AG10803 (cell line): ENCODE data around the gene CSE1L.

ENCODE experiments used
- DNase-seq: peaks from one replicate; pipeline ENCODE4 v3.0.0; 2010; ENCODE audit warnings: low read depth
- H3K4me3 ChIP-seq: 2 replicates; pipeline ENCODE4 v1.5.1; 2011; ENCODE audit warnings: mild to moderate bottlenecking, low read length, control low read depth
- TF ChIP-seq, protein P1 (sequence below): conservative IDR thresholded peaks from 2 replicates; pipeline ENCODE4 v1.5.1; 2011; ENCODE audit warnings: mild to moderate bottlenecking, low read length, control low read depth, inconsistent platforms

CSE1L gene, protein sequence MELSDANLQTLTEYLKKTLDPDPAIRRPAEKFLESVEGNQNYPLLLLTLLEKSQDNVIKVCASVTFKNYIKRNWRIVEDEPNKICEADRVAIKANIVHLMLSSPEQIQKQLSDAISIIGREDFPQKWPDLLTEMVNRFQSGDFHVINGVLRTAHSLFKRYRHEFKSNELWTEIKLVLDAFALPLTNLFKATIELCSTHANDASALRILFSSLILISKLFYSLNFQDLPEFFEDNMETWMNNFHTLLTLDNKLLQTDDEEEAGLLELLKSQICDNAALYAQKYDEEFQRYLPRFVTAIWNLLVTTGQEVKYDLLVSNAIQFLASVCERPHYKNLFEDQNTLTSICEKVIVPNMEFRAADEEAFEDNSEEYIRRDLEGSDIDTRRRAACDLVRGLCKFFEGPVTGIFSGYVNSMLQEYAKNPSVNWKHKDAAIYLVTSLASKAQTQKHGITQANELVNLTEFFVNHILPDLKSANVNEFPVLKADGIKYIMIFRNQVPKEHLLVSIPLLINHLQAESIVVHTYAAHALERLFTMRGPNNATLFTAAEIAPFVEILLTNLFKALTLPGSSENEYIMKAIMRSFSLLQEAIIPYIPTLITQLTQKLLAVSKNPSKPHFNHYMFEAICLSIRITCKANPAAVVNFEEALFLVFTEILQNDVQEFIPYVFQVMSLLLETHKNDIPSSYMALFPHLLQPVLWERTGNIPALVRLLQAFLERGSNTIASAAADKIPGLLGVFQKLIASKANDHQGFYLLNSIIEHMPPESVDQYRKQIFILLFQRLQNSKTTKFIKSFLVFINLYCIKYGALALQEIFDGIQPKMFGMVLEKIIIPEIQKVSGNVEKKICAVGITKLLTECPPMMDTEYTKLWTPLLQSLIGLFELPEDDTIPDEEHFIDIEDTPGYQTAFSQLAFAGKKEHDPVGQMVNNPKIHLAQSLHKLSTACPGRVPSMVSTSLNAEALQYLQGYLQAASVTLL

DNA sequence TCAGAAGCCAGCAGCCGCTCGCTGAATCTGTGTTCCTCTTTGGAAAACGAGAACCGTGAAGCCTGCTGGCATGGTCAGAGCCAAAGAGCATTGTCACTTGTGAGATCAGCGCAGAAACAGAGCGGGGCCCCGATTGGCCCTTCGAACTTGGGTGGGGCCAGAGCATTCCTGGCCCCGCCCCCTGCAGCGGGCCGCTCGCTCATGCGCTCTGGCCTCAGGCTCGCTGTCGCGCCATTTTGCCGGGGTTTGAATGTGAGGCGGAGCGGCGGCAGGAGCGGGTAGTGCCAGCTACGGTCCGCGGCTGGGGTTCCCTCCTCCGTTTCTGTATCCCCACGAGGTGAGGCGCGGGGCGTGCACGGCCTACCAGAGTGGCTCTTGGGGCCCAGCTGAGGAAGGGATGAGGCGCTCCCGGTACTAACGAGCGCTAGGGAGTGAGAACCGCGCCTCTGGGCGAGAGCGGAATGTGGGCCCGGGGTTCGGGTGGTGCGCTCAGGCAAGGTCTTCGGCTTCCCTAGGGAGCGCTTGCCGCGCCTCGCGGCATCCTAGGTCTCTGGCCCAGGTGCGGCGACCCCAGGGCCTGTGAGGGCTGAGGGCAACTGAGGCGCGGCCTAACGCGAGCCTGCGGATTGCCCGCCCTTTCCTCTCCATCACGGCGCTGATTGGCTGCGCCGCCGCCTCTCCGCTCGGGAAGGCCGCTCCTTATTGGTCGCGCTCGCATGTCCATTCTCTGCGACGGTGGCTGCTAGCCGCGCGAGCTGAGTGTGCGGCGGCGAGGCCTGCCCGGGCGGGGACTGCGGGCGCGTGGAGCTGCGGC lies at the start of gene CSE1L:
CSE1L (plus strand) TSS at position 226 of the 814 bp plus-strand sequence. CDS start 12,152 bp downstream, outside the sequence.
- TF ChIP-seq, protein P1, sequence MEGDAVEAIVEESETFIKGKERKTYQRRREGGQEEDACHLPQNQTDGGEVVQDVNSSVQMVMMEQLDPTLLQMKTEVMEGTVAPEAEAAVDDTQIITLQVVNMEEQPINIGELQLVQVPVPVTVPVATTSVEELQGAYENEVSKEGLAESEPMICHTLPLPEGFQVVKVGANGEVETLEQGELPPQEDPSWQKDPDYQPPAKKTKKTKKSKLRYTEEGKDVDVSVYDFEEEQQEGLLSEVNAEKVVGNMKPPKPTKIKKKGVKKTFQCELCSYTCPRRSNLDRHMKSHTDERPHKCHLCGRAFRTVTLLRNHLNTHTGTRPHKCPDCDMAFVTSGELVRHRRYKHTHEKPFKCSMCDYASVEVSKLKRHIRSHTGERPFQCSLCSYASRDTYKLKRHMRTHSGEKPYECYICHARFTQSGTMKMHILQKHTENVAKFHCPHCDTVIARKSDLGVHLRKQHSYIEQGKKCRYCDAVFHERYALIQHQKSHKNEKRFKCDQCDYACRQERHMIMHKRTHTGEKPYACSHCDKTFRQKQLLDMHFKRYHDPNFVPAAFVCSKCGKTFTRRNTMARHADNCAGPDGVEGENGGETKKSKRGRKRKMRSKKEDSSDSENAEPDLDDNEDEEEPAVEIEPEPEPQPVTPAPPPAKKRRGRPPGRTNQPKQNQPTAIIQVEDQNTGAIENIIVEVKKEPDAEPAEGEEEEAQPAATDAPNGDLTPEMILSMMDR = no peak
- H3K4me3 ChIP-seq = peak within 1 kb of the TSS; percentile 99

DNA sequence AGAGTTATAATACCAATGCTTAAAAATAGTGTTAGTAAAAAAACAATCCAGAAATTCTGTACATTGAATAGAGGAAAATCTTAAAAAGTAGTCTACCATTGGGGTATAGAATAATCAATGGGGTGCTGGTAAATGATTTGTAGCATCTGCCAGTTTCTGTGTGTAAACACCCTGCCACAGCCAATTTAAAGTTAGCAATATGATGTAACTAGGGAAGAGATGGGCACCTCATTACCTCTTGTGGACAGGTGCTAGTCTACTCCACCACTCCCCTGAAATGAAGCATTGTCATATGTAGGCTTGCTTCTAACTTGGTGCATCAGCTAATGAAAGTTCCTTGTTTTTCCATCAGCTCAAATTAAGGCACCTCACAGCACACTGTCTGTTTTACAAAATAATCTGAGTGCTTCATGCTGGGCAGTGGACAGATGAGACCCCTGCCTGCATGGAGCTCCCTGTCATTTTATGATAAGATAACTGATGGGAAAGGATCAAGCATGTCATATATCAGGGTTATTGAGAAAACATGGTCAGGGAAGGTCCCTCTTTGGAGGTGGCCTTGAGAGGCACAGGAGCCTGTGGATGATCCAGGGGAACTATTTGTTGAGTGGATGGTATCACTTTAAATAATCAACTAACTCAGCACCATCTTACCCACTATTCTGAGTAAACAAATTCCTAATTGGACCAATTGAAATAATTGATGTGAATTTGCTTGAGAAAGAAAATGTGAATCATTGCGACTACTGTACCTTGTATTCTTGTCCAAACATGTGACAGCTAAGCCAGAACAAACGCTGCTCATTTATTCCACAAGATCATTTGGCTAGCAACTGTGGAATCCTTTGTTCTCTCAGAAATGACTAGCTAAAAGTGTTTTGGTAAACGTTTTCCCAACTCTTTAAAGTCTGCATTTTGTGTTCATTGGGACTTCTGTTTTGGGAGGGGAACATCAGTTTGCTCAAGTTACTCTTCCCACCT lies 45.9 kb upstream of the CSE1L start:
- no peak for DNase-seq
- H3K4me3 ChIP-seq = no peak overlapping the region
- TF ChIP-seq, protein P1 = no peak

More for the DNA sequence above, at the start of gene CSE1L:
- peak; percentile 93 for DNase-seq

DNA sequence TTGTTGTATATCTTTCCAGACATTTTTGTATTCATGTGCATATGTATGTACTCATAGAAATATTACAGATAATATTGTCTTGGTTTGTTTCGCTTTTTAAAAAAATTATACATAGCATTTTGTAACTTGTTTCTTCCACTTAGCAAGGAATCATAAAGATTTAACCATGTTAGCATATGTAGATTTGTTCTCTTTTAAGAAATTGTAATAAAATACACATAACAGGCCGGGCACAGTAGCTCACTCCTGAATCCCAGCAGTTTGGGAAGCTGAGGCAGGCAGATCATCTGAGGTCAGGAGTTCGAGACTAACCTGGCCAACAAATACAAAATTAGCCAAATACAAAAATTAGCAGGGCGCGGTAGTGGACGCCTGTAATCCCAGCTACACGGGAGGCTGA lies 44.4 kb upstream of the CSE1L start:
- DNase-seq = no peak
- TF ChIP-seq, protein P1 = no peak
- no peak overlapping the region for H3K4me3 ChIP-seq

DNA sequence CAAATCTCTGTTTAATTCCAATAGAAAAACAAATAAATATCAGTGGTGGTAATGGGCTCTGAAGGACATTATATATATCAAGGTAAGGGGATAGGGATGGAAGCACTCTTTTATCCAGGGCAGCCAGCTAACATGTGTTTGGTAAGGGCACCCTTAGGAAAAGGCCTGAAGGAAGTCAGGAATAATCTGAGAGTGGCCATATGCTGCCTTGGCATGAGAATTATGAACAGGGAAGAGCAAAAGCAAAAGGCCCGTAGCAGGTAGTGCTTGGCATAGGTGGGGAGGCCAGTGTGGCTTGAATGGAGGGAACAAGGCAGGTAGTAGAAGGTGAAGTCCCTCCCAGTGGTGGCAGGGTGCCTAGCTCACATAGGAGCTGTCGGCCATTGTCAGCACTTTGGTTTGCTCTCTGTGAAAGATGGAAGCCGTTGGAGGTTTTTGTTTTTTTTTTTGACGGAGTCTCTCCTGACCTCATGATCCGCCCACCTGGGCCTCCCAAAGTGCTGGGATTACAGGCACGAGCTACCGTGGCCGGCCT lies 39.6 kb upstream of the CSE1L start:
- TF ChIP-seq, protein P1 = no peak
- no peak overlapping the region for H3K4me3 ChIP-seq
- DNase-seq = no peak

DNA sequence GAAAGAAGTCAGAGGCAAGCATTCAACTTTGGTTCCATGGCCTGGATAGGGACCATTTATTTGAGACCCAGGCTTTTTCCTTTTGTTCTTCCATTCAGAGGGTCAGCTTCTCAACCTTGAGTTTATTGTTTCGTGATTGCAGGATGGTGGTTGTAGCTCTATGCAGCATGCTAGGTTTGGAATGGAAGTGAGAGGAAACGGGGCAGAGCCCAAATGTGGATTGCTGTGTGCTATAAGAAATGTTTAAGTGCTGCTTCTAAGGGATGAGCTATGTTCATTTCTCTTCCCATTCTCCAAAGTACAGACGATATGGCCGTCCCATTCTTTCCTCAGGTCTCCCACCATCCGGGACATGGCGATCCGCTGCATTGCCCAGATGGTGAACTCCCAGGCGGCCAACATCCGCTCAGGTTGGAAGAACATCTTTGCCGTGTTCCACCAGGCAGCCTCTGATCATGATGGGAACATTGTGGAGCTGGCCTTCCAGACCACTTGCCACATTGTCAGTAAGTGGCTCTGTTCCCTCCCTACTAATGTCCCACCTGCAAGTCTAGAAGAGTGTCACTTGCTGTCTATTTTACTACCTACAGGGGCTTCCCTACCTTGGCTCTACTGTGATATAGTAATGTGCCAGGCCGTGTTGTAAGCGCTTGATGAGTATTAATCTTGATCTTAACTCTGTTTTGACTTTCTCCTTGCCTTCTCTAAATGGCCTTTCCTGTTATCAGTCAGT lies 36.0 kb upstream of the CSE1L start:
- DNase-seq = no peak
- TF ChIP-seq, protein P1 = no peak
- no peak overlapping the region for H3K4me3 ChIP-seq
